ENCODE results near the gene NDC1. TPM values are rescaled to one million over a fixed set of nuclear protein-coding genes. Genes with fewer than 3 reads are reported as not detected.
"Not testable (repeated sequence)": the region's sequence is repeated elsewhere in the genome, so short reads cannot be mapped to it uniquely, and the experiment has no call there.

The NDC1 gene, protein sequence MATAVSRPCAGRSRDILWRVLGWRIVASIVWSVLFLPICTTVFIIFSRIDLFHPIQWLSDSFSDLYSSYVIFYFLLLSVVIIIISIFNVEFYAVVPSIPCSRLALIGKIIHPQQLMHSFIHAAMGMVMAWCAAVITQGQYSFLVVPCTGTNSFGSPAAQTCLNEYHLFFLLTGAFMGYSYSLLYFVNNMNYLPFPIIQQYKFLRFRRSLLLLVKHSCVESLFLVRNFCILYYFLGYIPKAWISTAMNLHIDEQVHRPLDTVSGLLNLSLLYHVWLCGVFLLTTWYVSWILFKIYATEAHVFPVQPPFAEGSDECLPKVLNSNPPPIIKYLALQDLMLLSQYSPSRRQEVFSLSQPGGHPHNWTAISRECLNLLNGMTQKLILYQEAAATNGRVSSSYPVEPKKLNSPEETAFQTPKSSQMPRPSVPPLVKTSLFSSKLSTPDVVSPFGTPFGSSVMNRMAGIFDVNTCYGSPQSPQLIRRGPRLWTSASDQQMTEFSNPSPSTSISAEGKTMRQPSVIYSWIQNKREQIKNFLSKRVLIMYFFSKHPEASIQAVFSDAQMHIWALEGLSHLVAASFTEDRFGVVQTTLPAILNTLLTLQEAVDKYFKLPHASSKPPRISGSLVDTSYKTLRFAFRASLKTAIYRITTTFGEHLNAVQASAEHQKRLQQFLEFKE
- 10 to 100 TPM; 19.0 to 19.5 TPM for total RNA-seq

DNA sequence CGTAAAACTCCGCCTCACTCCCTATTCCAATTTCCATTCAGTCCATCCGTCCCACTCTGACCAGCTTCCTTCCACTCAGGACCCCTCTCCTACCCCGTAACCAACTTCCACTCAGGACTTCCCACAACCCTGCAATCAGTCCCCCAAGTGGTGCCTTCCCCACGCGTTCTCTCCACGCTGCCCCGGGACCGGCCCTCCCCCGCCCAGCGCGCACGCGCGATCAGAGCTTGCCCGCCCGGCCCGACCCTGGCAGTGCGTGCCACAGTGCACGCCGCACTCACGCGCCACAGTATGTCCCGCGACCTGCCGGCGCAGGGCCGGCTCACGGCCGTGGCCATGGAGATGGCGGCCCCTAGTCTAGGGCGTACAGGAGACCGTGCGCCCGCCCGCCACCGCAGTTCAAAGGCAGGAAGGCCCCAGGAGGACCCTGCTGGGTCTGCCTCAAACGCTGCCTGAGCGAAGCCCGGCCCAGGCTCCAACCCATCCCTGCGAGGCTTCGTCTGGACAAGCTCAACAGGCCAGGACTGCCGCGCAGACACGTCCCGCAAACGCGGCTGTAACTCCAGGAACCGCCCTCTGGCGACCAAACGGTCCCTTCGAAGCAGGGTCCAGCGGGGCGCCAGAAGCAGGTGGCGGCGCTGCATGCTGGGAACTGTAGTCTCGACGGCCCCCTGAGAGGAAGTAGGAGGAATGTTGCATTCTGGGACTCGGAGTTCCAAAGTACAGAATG, at the start of gene NDC1:
NDC1 (minus strand) TSS at position 373 of the 730 bp plus-strand sequence; CDS start at position 338, 35 bp downstream.
- H3K27me3 Mint-ChIP-seq: peaks cover 3% of the 10 kb centered on the region
- peaks cover 14% of the 10 kb centered on the region for H3K36me3 Mint-ChIP-seq
- peak within 1 kb of the TSS; percentile 98 for H3K27ac Mint-ChIP-seq
- POLR2A ChIA-PET: interaction anchor here (0.6 to 2.2 kb wide), 4 partner anchors 22 to 471 kb away, joined by 3 to 23 read pairs (median 4); partner anchors contain the start of genes IFT25, LRRC42, TCEANC2 and TMEM59
- peak; percentile 93 for ATAC-seq (ENCODE audit: low read depth)
- DNase-seq: peak; percentile 92
- peak within 1 kb of the TSS; percentile 99 for H3K4me3 Mint-ChIP-seq
- peaks cover 4% of the 10 kb centered on the region for H3K9me3 Mint-ChIP-seq
- peaks cover 23% of the 10 kb centered on the region for H3K4me1 Mint-ChIP-seq

DNA sequence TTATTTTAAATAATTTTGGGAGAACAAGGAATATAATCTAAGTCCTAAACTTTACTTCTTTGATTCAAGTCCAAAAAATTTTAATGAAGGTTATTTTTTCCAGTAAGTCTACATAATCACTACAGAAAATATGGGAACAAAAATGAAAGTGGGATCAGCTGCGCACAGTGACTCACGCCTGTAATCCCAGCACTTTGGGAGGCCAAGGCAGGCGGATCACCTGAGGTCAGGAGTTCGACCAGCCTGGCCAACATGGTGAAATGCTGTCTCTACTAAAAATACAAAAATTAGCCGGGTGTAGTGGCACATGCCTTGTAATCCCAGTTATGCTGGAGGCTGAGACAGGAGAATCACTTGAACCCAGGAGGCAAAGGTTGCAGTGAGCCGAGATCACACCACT, 45.5 kb upstream of the NDC1 start:
- peaks cover 18% of the 10 kb centered on the region for H3K36me3 Mint-ChIP-seq
- POLR2A ChIA-PET; H3K9me3 Mint-ChIP-seq; H3K4me1 Mint-ChIP-seq; ATAC-seq (ENCODE audit: low read depth); DNase-seq; H3K4me3 Mint-ChIP-seq; H3K27ac Mint-ChIP-seq; H3K27me3 Mint-ChIP-seq: not testable (repeated sequence)

DNA sequence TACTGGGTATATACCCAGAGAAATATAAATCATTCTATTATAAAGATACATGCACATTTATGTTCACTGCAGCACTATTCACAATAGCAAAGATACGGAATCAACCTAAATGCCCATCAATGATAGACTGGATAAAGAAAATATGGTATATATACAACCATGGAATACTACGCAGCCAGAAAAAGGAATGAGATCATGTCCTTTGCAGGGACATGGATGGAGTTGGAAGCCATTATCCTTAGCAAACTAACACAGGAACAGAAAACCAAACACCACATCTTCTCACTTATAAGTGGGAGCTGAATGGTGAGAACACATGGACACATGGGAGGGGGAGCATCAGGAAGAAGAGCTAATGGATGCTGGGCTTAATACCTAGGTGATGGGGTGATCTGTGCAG, 43.8 kb upstream of the NDC1 start:
- H3K27me3 Mint-ChIP-seq; POLR2A ChIA-PET; DNase-seq; H3K4me1 Mint-ChIP-seq; H3K9me3 Mint-ChIP-seq; H3K4me3 Mint-ChIP-seq; H3K27ac Mint-ChIP-seq; ATAC-seq (ENCODE audit: low read depth): not testable (repeated sequence)
- peaks cover 18% of the 10 kb centered on the region for H3K36me3 Mint-ChIP-seq

DNA sequence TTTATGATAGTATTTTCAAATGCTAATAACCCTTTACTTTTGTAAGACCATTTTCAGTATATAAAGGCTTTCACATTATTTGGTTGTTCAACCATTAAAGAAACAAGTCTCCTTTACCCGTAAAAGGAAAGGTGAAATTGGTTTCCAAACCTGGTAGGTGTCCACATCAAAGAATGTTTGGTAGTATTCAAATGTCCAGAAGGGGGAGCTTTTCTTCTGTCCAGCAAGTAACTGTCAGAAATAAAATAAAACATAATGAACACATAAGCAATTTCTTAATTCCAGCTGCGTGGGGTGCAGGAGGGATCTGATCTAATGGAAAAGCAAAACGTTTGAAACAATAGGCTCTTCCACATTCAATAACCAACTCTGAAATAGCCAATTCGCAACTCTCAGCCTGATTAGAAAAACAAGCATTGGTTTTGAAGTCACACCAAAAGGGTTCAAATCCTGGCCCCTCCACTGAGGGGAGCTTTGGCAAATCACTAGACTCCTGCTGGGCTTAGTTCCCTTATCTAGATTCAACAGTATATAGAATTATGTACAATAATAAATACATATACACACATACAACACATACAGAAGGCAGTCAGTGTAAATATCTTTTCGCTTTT, 40.5 kb upstream of the NDC1 start:
- H3K9me3 Mint-ChIP-seq: no peaks in the 10 kb centered on the region
- ATAC-seq (ENCODE audit: low read depth): no peak
- POLR2A ChIA-PET: interaction anchor here (1.6 kb wide), 1 partner anchor 67 kb away, joined by 7 read pairs; the partner anchor contains the start of genes IFT25 and LRRC42
- H3K27ac Mint-ChIP-seq: no peak overlapping the region
- no peak for DNase-seq
- no peaks in the 10 kb centered on the region for H3K27me3 Mint-ChIP-seq
- no peak overlapping the region for H3K4me3 Mint-ChIP-seq
- peaks cover 23% of the 10 kb centered on the region for H3K36me3 Mint-ChIP-seq
- no peaks in the 10 kb centered on the region for H3K4me1 Mint-ChIP-seq

DNA sequence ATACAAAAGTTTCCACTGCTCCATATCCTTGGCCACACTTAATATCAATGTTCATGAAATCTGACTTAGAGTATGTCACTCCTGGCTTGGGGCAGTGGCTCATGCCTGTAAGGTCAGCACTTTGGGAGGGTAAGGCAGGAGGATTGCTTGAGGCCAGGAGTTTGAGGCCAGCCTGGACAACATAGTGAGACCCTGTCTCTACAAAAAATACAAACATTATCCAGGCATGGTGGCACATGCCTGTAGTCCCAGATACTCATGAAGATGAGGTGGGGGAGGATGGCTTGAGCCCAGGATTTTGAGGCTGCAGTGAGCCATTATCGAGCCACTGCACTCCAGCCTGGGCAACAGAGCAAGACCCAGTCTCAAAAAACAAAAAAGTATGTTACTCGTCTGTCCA, 37.1 kb upstream of the NDC1 start:
- H3K9me3 Mint-ChIP-seq; DNase-seq; H3K27ac Mint-ChIP-seq; H3K4me1 Mint-ChIP-seq; ATAC-seq (ENCODE audit: low read depth); H3K27me3 Mint-ChIP-seq; H3K4me3 Mint-ChIP-seq; H3K36me3 Mint-ChIP-seq; POLR2A ChIA-PET: not testable (repeated sequence)

DNA sequence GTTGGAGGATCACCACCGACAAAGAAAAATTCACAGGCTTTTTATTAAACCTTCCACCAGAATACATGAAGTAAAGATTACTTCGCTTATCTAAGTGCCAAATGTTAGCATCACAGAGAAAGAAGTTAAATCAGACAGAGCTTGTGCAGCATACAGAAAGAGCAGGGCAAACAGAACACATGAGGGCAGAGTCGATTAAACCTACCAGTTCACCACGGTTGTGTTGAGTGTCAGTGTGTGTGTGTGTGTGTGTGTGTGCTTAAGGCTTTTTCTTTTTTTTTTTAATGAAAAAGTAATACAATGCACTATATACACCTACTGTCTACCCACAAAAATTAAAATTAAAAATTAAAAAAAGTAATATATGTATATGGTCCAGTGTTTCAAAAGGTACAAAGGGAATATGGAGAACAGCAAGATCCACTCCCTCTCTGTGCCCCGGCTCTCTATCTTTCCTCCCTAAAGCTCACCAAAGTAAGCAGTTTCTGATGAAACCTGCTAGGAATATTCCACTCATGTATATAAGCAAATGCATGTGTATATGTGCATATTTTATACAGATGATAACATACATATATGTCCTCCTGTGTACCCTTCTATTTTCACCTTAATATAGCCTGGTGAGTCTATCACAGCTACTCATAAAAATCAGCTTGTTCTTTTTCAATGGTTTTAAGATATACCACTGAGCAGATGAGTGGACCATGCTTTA, 33.8 kb upstream of the NDC1 start:
- ATAC-seq (ENCODE audit: low read depth): no peak
- POLR2A ChIA-PET: interaction anchor here (1.2 kb wide), 1 partner anchor 29 kb away, joined by 3 read pairs; no protein-coding TSS in a partner anchor
- no peaks in the 10 kb centered on the region for H3K27me3 Mint-ChIP-seq

DNA sequence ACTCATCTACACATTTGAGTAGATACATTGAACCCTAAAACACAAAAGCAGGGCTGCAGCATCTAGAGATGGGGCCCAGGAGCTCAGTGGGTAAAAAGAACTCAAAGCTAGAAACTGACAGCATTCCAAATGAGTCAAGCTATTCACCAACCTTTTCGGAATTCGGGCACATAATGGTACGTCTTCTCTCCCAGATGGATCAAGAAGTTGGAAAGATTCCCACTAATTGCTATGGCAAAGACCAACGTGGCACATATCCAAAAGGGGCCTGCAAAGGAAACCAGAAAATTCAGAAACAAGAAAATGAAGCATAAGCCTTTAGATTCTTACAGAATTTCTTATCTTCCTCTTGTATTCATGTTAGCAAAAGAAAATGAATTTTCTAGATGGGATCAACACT, 33.1 kb upstream of the NDC1 start:
- POLR2A ChIA-PET: interaction anchor here (1.2 kb wide), 2 partner anchors 30 to 89 kb away, joined by 3 read pairs; no protein-coding TSS in a partner anchor
- Mint-ChIP-seq H3K36me3 (peaks cover 4% of the 10 kb centered on the region), H3K27ac (no peak overlapping the region), H3K4me3 (no peak overlapping the region), H3K9me3 (no peaks in the 10 kb centered on the region), H3K27me3 (no peaks in the 10 kb centered on the region), H3K4me1 (no peaks in the 10 kb centered on the region)
- ATAC-seq (ENCODE audit: low read depth): no peak
- no peak for DNase-seq

More for the DNA sequence above, 33.8 kb upstream of the NDC1 start:
- no peak overlapping the region for H3K27ac Mint-ChIP-seq
- H3K4me3 Mint-ChIP-seq: no peak overlapping the region
- DNase-seq: no peak
- peaks cover 4% of the 10 kb centered on the region for H3K36me3 Mint-ChIP-seq
- H3K9me3 Mint-ChIP-seq: no peaks in the 10 kb centered on the region
- no peaks in the 10 kb centered on the region for H3K4me1 Mint-ChIP-seq

DNA sequence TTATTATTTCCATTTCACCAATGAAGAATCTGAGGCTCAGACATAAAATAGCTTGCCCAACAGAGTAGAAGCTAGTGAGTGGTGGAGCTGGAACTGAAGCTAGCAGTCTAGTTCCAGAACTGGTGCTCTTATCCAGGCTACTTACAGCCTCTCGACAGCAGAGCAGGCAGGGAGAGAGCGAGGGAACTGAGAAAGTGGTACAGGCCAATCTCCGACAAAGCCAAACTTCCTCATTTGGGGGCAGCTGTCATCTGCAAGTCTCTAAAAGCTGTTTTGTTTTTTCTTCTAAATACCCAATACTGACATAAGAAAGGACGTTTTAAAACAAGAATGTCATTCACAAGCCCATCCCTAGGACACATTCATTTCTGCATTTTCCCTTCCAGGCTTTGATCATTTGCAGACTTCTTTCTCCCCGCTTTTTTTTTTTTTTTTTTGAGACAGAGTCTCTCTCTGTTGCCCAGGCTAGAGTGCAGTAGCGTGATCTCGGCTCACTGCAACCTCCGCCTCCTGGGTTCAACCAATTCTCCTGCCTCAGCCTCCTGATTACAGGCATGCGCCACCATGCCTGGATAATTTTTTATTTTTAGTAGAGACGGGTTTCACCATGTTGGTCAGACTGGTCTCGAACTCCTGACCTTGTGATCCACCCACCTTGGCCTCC, 31.5 kb upstream of the NDC1 start:
- Mint-ChIP-seq H3K27me3 (no peaks in the 10 kb centered on the region), H3K9me3 (no peaks in the 10 kb centered on the region)

DNA sequence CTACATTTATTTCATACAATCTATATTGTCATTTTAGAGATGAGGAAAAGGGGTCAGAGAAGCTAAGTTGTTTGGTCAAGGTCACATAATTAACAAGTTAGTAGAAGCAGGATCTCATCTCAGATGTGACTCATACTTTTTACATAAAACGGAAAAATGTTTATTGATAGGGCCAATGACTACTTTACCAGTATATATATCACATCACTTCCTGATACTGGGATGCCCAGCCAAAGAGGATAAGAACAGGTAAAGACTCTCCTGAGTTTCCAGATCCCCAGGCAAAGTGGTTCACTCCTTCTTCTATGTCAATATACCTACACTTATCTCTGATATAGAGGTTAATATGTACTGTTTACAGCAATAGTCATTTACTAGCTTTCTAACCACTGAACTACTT, 30.5 kb upstream of the NDC1 start:
- POLR2A ChIA-PET: interaction anchor here (0.7 kb wide), 1 partner anchor 530 kb away, joined by 3 read pairs; no protein-coding TSS in a partner anchor
- Mint-ChIP-seq H3K27ac (no peak overlapping the region), H3K27me3 (no peaks in the 10 kb centered on the region)

More for the DNA sequence above, 31.5 kb upstream of the NDC1 start:
- no peak overlapping the region for H3K4me3 Mint-ChIP-seq
- ATAC-seq (ENCODE audit: low read depth) (no peak), DNase-seq (no peak)
- H3K4me1 Mint-ChIP-seq: no peaks in the 10 kb centered on the region
- POLR2A ChIA-PET: interaction anchor here (1.2 kb wide), 1 partner anchor 91 kb away, joined by 3 read pairs; no protein-coding TSS in a partner anchor
- H3K36me3 Mint-ChIP-seq: no peaks in the 10 kb centered on the region
- no peak overlapping the region for H3K27ac Mint-ChIP-seq

DNA sequence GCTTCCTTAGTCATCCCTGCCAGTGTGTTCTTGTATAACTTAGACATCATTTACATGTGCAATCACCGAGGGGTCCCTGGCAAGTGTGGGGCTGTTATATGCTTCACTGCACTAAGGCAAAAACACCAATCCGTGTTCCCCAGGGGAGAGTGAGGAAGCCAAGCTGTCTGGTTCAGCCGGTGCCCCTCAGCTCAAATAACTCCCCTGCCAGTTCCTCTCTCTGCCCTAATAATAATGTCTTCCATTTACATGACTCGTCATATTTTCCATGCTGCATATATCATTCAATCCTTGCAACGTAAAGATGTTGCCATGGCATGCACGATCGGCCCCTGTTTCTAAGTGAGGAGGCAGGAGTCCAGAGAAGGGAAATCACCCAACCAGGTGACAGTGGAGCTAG, 24.4 kb upstream of the NDC1 start:
- ATAC-seq (ENCODE audit: low read depth): no peak
- POLR2A ChIA-PET: no interaction called here
- Mint-ChIP-seq H3K27ac (no peak overlapping the region), H3K36me3 (no peaks in the 10 kb centered on the region), H3K4me1 (peaks cover 3% of the 10 kb centered on the region), H3K9me3 (no peaks in the 10 kb centered on the region), H3K27me3 (no peaks in the 10 kb centered on the region), H3K4me3 (no peak overlapping the region)
- DNase-seq: no peak

More for the DNA sequence above, 30.5 kb upstream of the NDC1 start:
- Mint-ChIP-seq H3K4me3 (no peak overlapping the region), H3K4me1 (no peaks in the 10 kb centered on the region), H3K36me3 (no peaks in the 10 kb centered on the region), H3K9me3 (no peaks in the 10 kb centered on the region)
- no peak for DNase-seq
- no peak for ATAC-seq (ENCODE audit: low read depth)

DNA sequence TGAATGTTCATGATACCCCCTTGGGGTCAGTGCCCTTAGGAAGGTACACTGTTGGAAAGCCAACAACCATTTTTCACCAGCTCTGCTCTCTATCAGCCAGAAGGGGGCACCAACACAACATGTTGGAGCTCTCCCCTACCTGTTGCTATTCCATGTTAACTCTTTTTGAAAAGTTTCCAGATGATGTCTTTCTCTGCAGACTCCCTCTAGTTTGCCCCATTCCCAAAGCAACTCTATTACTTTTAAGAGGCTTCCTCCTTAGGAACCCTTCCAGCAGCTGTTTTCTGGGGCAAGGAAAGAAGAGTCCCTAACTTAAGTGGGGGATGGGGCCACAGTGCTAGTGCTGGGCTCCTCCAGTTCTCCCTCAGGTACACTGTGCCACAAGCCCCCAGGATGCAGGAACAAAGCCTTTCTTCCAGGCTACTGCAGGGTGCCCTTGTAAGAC, 22.9 kb upstream of the NDC1 start:
- Mint-ChIP-seq H3K9me3 (no peaks in the 10 kb centered on the region), H3K27me3 (no peaks in the 10 kb centered on the region), H3K36me3 (no peaks in the 10 kb centered on the region), H3K4me3 (no peak overlapping the region), H3K4me1 (peaks cover 3% of the 10 kb centered on the region), H3K27ac (no peak overlapping the region)
- no peak for DNase-seq
- POLR2A ChIA-PET: interaction anchor here (0.7 to 1.0 kb wide), 3 partner anchors 73 to 98 kb away, joined by 3 to 4 read pairs (median 4); partner anchors contain the start of genes IFT25 and LRRC42
- ATAC-seq (ENCODE audit: low read depth): peak; percentile 82

Data from activated naive CD8-positive, alpha-beta T cell treated with anti-CD3 and anti-CD28 coated beads, Interleukin-2, amount 10 ng/mL, durations not matched to agents 7 days and 5 days (primary cell).